Ovary (tissue), 3 donors: ENCODE data around the gene LAMC3.

Source experiments
- CTCF ChIP-seq, 3 donors: fragments of 450-650 bp in 2 of 3; fragments of 200-600 bp in 1 of 3; IDR thresholded peaks; one replicate each; pipeline versions ENCODE4 v1.5.1 to v1.8.0; 2016 to 2022; ENCODE audit warnings: antibody characterized with exemption in 3 of 3, mild to moderate bottlenecking in 1 of 3
- POLR2A ChIP-seq: fragments of 450-650 bp; IDR thresholded peaks from one replicate; pipeline ENCODE4 v1.6.1; 2017; ENCODE audit warnings: antibody characterized with exemption, mild to moderate bottlenecking, moderate library complexity
- donor health status: DM: no; HTN: no; CAD: no.

- TF ChIP-seq CTCF (IDR thresholded peaks at IDR 0.05) (no peak), POLR2A (no peak)
Observed at GRCh38 chr9:131015876-131016397, 7.0 kb downstream of the LAMC3 start.
